Ishikawa (cell line): Measurements from ENCODE around the gene APOA5.

Experiments
- CEBPB ChIP-seq: IDR thresholded peaks from 2 replicates; pipeline ENCODE4 v1.6.1; 2012
- EGR1 ChIP-seq: IDR thresholded peaks from 2 replicates; pipeline ENCODE4 v1.6.1; 2012
- EP300 ChIP-seq: IDR thresholded peaks from 2 replicates; pipeline ENCODE4 v1.6.1; 2012; ENCODE audit warnings: borderline replicate concordance
- FOXM1 ChIP-seq: IDR thresholded peaks from 2 replicates; pipeline ENCODE4 v1.6.1; 2012; ENCODE audit warnings: low read depth, borderline replicate concordance
- REST ChIP-seq: IDR thresholded peaks from 2 replicates; pipeline ENCODE4 v1.6.1; 2012; ENCODE audit warnings: low read depth, mild to moderate bottlenecking
- ZBTB7A ChIP-seq: IDR thresholded peaks from 2 replicates; pipeline ENCODE4 v1.6.1; 2012; ENCODE audit warnings: low read depth

GRCh38 chr11:116819049-116819448 lies 27.4 kb upstream of the APOA5 start:
- TF ChIP-seq EGR1 (no peak), ZBTB7A (no peak), FOXM1 (no peak), REST (no peak), EP300 (no peak), CEBPB (no peak)
